HFFc6 (cell line): ENCODE measurements around the gene XPO6. TPM values are rescaled to one million over a fixed set of nuclear protein-coding genes. Genes with fewer than 3 reads are reported as not detected.

Source experiments
- DNase-seq: peaks from one replicate; pipeline ENCODE4 v3.0.0-alpha.2; 2018
- H3K27ac Mint-ChIP-seq: 2 replicates; pipeline ENCODE4 v1.8.0; 2020; ENCODE audit warnings: mild to moderate bottlenecking, mixed read lengths
- H3K27me3 Mint-ChIP-seq: 2 replicates; pipeline ENCODE4 v1.8.0; 2021; ENCODE audit warnings: mild to moderate bottlenecking, moderate library complexity, mixed read lengths; ENCODE audit not compliant: insufficient read depth
- H3K36me3 Mint-ChIP-seq: 2 replicates; pipeline ENCODE4 v1.8.0; 2021; ENCODE audit warnings: low read depth, mixed read lengths
- H3K4me1 Mint-ChIP-seq: 2 replicates; pipeline ENCODE4 v1.8.0; 2020; ENCODE audit warnings: low read depth, mixed read lengths
- H3K4me3 Mint-ChIP-seq: 2 replicates; pipeline ENCODE4 v1.8.0; 2020; ENCODE audit warnings: mild to moderate bottlenecking, moderate library complexity, mixed read lengths
- H3K9me3 Mint-ChIP-seq: 2 replicates; pipeline ENCODE4 v1.8.0; 2020; ENCODE audit warnings: mild to moderate bottlenecking, mixed read lengths
- total RNA-seq, 6 experiments: library from RNA; stranded (reverse); fragmentation: NEBNext Ultra II Directional; extraction: Animal tissue kit (Norgen Biotek cat#: 25700); gene quantifications; 2 replicates in 1 of 6; 3 replicates in 5 of 6; pipeline ENCODE4 v1.2.3, GENCODE V29; 2021
- TF ChIP-seq, protein P1 (sequence below): fragments of 200-600 bp; sonication (generic); IDR thresholded peaks from 2 replicates; pipeline ENCODE4 v1.5.0; 2021; ENCODE audit warnings: antibody characterized with exemption, mild to moderate bottlenecking

Gene XPO6
- total RNA-seq, 6 experiments from 2014 or later, result 161 to 200 (median 173) TPM

DNA sequence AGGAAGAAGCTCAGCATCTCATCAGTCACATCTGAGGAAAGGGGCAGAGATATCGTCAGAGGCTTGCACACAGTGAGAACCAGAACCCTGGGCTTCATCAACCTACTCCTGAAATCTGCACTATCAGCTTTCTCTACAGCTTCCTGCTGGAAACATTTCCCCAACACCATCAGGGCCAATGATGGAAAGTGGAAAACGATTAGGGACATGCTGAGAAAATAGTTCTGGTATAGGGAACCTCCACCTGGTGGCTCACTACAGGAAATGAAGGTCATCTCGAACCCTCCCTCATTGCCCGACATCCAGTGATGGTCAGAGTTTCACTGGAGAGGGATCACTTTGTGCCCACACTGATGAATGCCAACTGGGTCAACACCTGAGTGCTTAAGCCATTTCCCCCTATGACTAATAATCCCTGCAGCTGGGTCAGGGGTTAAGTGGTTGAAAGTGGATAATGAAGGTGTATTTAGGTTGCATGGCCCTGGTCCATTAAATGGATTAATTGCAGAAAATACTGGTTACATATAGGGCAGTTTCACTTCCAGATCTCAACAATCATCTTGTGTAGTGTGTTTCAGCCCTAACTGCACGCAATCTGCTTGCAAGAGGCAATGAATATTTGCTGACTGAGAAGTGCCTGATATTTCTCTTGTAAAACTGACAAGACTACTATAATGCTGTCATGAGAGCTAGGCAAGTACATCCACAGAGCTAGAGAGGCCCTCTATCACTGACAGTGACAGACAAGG is 105.1 kb downstream of the XPO6 start:
- Mint-ChIP-seq H3K27me3 (no peaks in the 10 kb centered on the region; the same call in 1 of the 2 replicates), H3K4me1 (peaks cover 4% of the 10 kb centered on the region; the same call in 1 of the 2 replicates), H3K9me3 (no peaks in the 10 kb centered on the region), H3K4me3 (no peak overlapping the region), H3K36me3 (peaks cover 47% of the 10 kb centered on the region), H3K27ac (no peak overlapping the region)
- no peak for DNase-seq
- TF ChIP-seq, protein P1, sequence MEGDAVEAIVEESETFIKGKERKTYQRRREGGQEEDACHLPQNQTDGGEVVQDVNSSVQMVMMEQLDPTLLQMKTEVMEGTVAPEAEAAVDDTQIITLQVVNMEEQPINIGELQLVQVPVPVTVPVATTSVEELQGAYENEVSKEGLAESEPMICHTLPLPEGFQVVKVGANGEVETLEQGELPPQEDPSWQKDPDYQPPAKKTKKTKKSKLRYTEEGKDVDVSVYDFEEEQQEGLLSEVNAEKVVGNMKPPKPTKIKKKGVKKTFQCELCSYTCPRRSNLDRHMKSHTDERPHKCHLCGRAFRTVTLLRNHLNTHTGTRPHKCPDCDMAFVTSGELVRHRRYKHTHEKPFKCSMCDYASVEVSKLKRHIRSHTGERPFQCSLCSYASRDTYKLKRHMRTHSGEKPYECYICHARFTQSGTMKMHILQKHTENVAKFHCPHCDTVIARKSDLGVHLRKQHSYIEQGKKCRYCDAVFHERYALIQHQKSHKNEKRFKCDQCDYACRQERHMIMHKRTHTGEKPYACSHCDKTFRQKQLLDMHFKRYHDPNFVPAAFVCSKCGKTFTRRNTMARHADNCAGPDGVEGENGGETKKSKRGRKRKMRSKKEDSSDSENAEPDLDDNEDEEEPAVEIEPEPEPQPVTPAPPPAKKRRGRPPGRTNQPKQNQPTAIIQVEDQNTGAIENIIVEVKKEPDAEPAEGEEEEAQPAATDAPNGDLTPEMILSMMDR, result no peak

DNA sequence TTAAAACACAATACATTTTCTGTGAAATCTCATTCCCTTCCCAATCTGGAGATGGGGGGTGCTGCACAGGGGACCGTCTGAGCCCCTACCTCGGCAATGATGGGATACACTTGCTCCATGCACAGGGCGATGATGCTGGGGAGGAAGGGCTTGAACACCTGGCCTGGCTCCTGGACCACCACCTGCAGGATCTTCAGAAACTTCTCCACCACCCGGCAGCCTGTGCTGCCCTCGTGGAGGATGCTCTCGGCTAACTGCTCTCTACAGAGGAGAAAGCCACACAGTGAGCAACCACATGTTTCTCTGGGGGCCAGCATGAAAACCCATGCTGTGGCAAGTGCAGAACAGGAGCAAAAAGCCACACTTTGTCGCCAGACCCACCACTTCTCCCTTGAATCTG is 105.8 kb downstream of the XPO6 start:
- Mint-ChIP-seq H3K27ac (no peak overlapping the region), H3K4me3 (no peak overlapping the region), H3K36me3 (peaks cover 47% of the 10 kb centered on the region), H3K9me3 (no peaks in the 10 kb centered on the region), H3K27me3 (no peaks in the 10 kb centered on the region; the same call in 1 of the 2 replicates), H3K4me1 (peaks cover 4% of the 10 kb centered on the region; the same call in 1 of the 2 replicates)
- no peak for DNase-seq
- TF ChIP-seq, protein P1, result no peak

DNA sequence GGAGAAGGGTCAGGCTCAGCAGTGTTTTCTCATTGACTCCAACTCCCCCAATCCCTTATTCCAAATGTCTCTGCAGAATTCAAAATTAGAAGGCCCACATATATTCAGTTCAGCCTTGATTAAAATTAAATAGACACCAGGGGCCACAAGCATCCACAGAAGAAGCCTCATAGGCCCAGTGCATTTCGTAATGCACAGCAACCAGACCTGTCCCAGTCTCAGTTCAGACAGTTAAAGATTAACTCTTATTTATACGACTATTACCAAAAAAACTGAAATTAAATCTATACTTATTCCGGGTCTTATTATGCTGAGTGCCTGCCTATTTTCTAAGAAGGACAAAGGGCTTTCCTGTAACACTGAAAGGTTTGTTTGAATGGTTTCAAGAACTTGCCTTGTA is 106.5 kb downstream of the XPO6 start:
- no peak for DNase-seq
- peaks cover 43% of the 10 kb centered on the region for H3K36me3 Mint-ChIP-seq
- peaks cover under 1% of the 10 kb centered on the region; the same call in 1 of the 2 replicates for H3K4me1 Mint-ChIP-seq
- no peak overlapping the region for H3K4me3 Mint-ChIP-seq
- TF ChIP-seq, protein P1, result no peak
- H3K9me3 Mint-ChIP-seq, result no peaks in the 10 kb centered on the region
- H3K27ac Mint-ChIP-seq, result no peak overlapping the region
- peaks cover 2% of the 10 kb centered on the region; the same call in 1 of the 2 replicates for H3K27me3 Mint-ChIP-seq

DNA sequence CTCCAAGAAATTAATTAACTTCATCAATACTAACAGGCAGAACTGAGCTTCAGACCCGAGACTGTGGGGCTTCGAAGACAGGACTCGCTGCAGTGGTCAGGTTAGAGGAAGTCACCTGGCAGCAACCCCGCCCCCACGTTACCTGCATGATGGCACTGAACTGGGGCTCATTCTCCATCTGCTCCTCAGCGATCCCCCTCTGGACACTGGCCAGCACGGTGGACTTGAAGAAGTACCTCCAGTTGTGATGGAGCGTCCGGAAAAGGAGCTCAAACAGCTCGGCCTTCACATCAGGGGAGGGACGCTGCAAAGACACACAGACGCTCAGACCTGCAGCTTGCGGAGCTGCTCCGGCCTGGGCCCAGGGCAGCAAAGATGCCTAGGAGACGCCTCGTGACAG is 107.4 kb downstream of the XPO6 start:
- H3K4me3 Mint-ChIP-seq, result no peak overlapping the region

DNA sequence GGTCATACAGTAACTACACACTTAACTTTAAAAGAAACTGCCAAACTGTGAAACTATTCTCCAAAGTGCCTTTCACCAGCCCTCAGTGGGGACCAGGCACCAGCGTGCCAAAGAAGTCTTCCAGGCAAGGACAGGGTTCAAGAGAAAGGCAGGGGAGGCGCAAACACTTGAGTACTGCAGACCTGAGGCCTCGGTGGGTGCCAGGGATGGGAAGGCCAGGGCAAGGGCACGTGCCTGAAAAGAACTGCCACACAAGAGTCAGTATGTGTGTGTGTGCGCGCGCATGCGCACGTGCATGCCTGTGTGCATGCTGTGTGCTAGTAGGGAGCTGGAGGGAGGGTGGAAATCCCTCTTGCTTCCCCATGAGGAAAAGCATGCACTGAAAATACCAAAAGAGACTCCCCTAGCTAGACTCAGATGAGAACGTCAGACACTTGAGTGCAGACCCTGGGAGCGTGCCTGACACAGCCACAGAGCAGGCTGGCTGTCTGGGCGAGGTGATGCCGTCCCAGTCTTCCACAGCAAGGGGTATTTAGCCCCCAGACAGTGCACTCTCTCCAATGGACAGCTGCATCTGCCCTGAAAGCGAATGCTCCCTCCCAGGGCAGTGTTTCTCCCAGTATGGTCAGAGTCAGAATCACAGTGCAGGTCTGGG is 108.1 kb downstream of the XPO6 start:
- TF ChIP-seq, protein P1, result no peak
- H3K9me3 Mint-ChIP-seq, result no peaks in the 10 kb centered on the region
- H3K27me3 Mint-ChIP-seq, result peaks cover 6% of the 10 kb centered on the region
- no peak overlapping the region for H3K27ac Mint-ChIP-seq
- no peaks in the 10 kb centered on the region for H3K4me1 Mint-ChIP-seq
- H3K36me3 Mint-ChIP-seq, result peaks cover 39% of the 10 kb centered on the region
- DNase-seq, result no peak
- H3K4me3 Mint-ChIP-seq, result no peak overlapping the region

More for the DNA sequence above, 107.4 kb downstream of the XPO6 start:
- H3K9me3 Mint-ChIP-seq, result no peaks in the 10 kb centered on the region
- H3K27me3 Mint-ChIP-seq, result peaks cover 2% of the 10 kb centered on the region
- DNase-seq, result no peak
- no peaks in the 10 kb centered on the region for H3K4me1 Mint-ChIP-seq
- peaks cover 42% of the 10 kb centered on the region for H3K36me3 Mint-ChIP-seq
- no peak overlapping the region for H3K27ac Mint-ChIP-seq
- TF ChIP-seq, protein P1, result no peak
